ENCODE results near the gene IST1. TPM values are rescaled to one million over a fixed set of nuclear protein-coding genes. Genes with fewer than 3 reads are reported as not detected.

IST1 gene
- total and polyA plus RNA-seq, 9 of the 15 experiments (the other 6 are each of a cell fraction or from before 2014, with no cell fraction given) = 135 to 334 (median 188) TPM

DNA sequence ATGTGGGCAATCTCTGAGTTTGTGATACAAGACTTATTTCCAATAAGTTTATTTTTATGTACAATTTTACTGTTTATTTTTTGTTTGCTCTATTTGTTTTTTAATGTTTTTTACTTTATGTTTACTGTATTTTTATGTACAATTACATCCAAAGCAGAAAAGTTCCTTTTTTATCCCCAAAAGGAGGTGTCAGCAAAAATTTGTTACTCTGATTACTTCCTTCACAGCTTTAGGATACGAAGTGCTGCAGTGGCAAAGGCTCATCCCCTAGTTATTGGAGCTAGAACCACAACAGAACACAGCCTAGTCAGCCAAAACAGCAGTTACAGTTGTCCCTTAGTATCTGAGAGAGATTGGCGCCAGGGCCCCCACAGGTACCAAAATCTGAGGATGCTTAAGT is 35.7 kb downstream of the IST1 start (continued):
- no peak for TF ChIP-seq SAP30 (IDR thresholded peaks at IDR 0.05; ENCODE audit: borderline replicate concordance, insufficient read depth, low read depth, low read length, poor library complexity, severe bottlenecking)

DNA sequence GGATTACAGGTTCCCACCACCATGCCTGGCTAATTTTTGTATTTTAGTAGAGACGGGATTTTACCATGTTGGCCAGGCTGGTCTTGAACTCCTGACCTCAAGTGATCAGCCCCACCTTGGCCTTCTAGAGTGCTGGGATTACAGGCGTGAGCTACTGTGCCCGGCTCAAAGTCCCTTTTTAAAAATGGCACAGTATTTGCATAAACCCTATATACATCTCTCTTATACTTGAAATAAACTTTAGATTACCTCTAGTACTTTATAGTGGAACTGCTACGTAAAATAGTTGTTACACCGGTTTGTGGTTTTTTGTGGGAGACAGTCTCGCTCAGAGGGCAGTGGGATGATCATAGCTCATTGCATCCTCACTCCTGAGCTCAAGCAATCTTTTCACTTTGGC is 36.3 kb downstream of the IST1 start:
- H3K9me3 ChIP-seq (replicated peaks; ENCODE audit: control insufficient read depth, insufficient read depth, low read depth, low read length) = no peaks in the 10 kb centered on the region
- no TSS peak for BruUV-seq (replicated peaks)
- ChIA-PET POLR2A (no interaction called here), CTCF (ENCODE audit: low intra/inter-chr PET ratio) (no interaction called here)
- peaks cover 63% of the 10 kb centered on the region for H3K36me3 ChIP-seq (ENCODE audit: control insufficient read depth, insufficient read depth, low read length)
- no peaks in the 10 kb centered on the region for H3K27me3 ChIP-seq (ENCODE audit: control insufficient read depth in 2 of 2, insufficient read depth in 2 of 2, low read length in 2 of 2)
- in situ Hi-C loops (cut with MboI) (no loop called here), intact Hi-C loops (cut with micrococcal nuclease) (no loop called here)
- peaks cover 8% of the 10 kb centered on the region; the same call in 1 of the 2 replicates for H4K20me1 ChIP-seq (replicated peaks; ENCODE audit: control insufficient read depth, insufficient read depth, low read length)
- no peak overlapping the region for H3K4me2 ChIP-seq (ENCODE audit: insufficient read depth, low read length)
- no peak overlapping the region for H3K27ac ChIP-seq (ENCODE audit: extremely low read depth, low read depth, low read length)
- H3K4me3 ChIP-seq = no peak overlapping the region
- H2AFZ ChIP-seq (ENCODE audit: low read depth, low read length) = no peak overlapping the region
- H3K9ac ChIP-seq (ENCODE audit: insufficient read depth in 1 of 2, low read depth in 2 of 2, low read length in 2 of 2) = no peak overlapping the region
- H3K79me2 ChIP-seq (ENCODE audit: control insufficient read depth, insufficient read depth, low read length) = peaks cover 5% of the 10 kb centered on the region; the same call in 2 of the 3 replicates
- 95% methylated on average over 6 of the region's 6 CpGs for WGBS (ENCODE audit: insufficient coverage, low coverage, missing lambda C conversion rate)
- no peak for ATAC-seq
- no peaks in the 10 kb centered on the region for H3K9me1 ChIP-seq (ENCODE audit: control insufficient read depth, insufficient read depth, low read length)
- no peak for DNase-seq (ENCODE audit: extremely low read depth in 1 of 4, low spot score in 3 of 4)
- no peak for FAIRE-seq
- H3K4me1 ChIP-seq (replicated peaks in 1 of 2; ENCODE audit: control insufficient read depth in 2 of 2, insufficient read depth in 2 of 2, low read length in 2 of 2) = peaks cover 0 to 7% of the 10 kb centered on the region in 2 experiments; a peak in 2 of 5 replicates
- TF ChIP-seq KLF1 (tag; IDR thresholded peaks at IDR 0.05) (no peak), HIVEP1 (CRISPR knock-in tag; IDR thresholded peaks at IDR 0.05) (no peak), ETV5 (CRISPR knock-in tag; IDR thresholded peaks at IDR 0.05; ENCODE audit: low read depth) (no peak), ZNF561 (CRISPR knock-in tag; conservative IDR thresholded peaks at IDR 0.05) (no peak), DNMT1 (IDR thresholded peaks at IDR 0.05) (no peak), MEIS2 (IDR thresholded peaks at IDR 0.05; ENCODE audit: partially characterized antibody) (no peak), RB1 (IDR thresholded peaks at IDR 0.05; ENCODE audit: low read depth) (no peak), ELF1 (tag; IDR thresholded peaks at IDR 0.05) (no peak), DMBX1 (CRISPR knock-in tag; IDR thresholded peaks at IDR 0.05; ENCODE audit: borderline replicate concordance) (no peak), ATF7 (IDR thresholded peaks at IDR 0.05) (no peak), MIER1 (IDR thresholded peaks at IDR 0.05; ENCODE audit: low read depth) (no peak), TARDBP (IDR thresholded peaks at IDR 0.05) (no peak), ZNF644 (tag; IDR thresholded peaks at IDR 0.05; ENCODE audit: low read depth) (no peak), SP2 (IDR thresholded peaks at IDR 0.05; ENCODE audit: extremely low read depth, low read depth, low read length, poor library complexity, severe bottlenecking) (no peak)
- TF ChIP-seq, protein P1, sequence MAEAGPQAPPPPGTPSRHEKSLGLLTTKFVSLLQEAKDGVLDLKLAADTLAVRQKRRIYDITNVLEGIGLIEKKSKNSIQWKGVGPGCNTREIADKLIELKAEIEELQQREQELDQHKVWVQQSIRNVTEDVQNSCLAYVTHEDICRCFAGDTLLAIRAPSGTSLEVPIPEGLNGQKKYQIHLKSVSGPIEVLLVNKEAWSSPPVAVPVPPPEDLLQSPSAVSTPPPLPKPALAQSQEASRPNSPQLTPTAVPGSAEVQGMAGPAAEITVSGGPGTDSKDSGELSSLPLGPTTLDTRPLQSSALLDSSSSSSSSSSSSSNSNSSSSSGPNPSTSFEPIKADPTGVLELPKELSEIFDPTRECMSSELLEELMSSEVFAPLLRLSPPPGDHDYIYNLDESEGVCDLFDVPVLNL (CRISPR knock-in tag; IDR thresholded peaks at IDR 0.05; ENCODE audit: low read depth) = no peak
- TF ChIP-seq, protein P2, sequence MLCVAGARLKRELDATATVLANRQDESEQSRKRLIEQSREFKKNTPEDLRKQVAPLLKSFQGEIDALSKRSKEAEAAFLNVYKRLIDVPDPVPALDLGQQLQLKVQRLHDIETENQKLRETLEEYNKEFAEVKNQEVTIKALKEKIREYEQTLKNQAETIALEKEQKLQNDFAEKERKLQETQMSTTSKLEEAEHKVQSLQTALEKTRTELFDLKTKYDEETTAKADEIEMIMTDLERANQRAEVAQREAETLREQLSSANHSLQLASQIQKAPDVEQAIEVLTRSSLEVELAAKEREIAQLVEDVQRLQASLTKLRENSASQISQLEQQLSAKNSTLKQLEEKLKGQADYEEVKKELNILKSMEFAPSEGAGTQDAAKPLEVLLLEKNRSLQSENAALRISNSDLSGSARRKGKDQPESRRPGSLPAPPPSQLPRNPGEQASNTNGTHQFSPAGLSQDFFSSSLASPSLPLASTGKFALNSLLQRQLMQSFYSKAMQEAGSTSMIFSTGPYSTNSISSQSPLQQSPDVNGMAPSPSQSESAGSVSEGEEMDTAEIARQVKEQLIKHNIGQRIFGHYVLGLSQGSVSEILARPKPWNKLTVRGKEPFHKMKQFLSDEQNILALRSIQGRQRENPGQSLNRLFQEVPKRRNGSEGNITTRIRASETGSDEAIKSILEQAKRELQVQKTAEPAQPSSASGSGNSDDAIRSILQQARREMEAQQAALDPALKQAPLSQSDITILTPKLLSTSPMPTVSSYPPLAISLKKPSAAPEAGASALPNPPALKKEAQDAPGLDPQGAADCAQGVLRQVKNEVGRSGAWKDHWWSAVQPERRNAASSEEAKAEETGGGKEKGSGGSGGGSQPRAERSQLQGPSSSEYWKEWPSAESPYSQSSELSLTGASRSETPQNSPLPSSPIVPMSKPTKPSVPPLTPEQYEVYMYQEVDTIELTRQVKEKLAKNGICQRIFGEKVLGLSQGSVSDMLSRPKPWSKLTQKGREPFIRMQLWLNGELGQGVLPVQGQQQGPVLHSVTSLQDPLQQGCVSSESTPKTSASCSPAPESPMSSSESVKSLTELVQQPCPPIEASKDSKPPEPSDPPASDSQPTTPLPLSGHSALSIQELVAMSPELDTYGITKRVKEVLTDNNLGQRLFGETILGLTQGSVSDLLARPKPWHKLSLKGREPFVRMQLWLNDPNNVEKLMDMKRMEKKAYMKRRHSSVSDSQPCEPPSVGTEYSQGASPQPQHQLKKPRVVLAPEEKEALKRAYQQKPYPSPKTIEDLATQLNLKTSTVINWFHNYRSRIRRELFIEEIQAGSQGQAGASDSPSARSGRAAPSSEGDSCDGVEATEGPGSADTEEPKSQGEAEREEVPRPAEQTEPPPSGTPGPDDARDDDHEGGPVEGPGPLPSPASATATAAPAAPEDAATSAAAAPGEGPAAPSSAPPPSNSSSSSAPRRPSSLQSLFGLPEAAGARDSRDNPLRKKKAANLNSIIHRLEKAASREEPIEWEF (CRISPR knock-in tag; IDR thresholded peaks at IDR 0.05) = no peak

All from K562 (cell line).